Occipital lobe (tissue), 2 donors: ENCODE measurements around the gene SSTR4. TPM values are rescaled to one million over a fixed set of nuclear protein-coding genes. Genes with fewer than 3 reads are reported as not detected.
"Not testable (repeated sequence)": the region's sequence is repeated elsewhere in the genome, so short reads cannot be mapped to it uniquely, and the experiment has no call there.

Experiments used
- DNase-seq: peaks from one replicate; lab custom pipeline; 2025; lab: John Stamatoyannopoulos, UW
- total RNA-seq: library from RNA; depleted of rRNA; stranded (reverse); fragments of >200 nt; gene quantifications from one replicate; pipeline ENCODE4 v1.2.3, GENCODE V29; 2014

The SSTR4 gene
- total RNA-seq = not detected

GRCh38 chr20:23034721-23035671 is at the start of gene SSTR4:
TSS of gene SSTR4 (plus strand) at chr20:23035312. CDS start at chr20:23035484, 172 bp downstream.
- DNase-seq = no peak

DNA sequence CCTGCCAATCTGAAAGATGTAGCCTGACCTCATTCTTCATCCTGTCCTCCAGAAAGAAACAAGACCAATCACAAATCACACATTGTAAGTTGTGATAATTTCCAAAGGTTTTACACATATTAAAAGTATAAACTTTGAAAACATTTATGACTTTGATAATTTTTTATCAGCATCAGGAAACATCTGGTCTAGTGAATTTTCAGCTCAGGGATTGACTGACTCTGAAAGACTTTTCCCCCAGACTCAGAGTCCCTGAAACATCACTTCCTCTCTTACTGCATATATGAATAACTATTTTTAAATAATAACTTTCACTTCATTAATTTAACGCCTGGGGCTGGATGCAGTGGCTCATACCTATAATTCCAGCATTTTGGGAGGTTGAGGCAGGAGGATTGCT is 48.5 kb upstream of the SSTR4 start:
- DNase-seq = no peak

GRCh38 chr20:22991424-22991823 is 43.7 kb upstream of the SSTR4 start:
- not testable (repeated sequence) for DNase-seq

GRCh38 chr20:22993823-22994222 is 41.3 kb upstream of the SSTR4 start:
- no peak for DNase-seq

DNA sequence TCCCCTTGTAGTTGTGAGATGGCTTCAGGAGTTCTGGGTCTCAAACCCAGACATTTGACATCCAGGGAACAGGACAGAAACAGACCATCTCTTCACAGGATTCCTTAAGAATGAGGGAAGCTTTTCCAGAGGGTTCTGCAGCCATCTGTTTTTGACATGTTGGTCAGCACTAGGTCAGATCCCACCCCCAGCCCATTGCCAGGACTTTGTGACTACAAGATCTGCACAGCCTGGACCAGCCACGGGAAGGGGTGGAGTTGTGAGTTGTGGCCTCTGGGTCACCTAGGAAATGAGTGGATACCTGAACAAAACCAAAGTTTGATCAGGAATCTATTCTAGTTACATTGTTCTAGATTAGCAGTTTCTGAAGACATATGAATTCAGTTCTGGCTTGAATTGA is 39.2 kb upstream of the SSTR4 start:
- no peak for DNase-seq

DNA sequence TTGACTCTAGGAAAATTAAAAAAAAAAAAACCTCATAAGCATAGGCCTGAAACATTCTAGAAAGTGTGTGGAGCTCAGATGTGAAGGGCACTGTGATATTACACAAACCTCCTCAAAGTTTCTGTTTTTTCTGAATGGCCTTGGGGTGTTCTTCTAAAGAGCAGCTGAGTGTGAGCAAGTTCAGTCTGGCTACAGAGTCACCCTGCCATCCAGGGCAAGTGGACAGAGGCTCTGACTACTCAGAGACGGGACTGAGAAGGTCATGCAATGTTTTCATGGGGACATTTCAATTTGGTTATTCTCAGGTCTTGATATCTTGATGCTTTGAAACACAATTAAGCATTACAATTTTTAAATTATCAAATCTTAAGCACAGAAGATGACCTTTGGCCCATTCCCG is 36.6 kb upstream of the SSTR4 start:
- DNase-seq = no peak

- DNase-seq = no peak
Observed at GRCh38 chr20:22999756-23000155, 35.4 kb upstream of the SSTR4 start.

- DNase-seq = no peak
Observed at GRCh38 chr20:23000232-23000947, 34.7 kb upstream of the SSTR4 start.

DNA sequence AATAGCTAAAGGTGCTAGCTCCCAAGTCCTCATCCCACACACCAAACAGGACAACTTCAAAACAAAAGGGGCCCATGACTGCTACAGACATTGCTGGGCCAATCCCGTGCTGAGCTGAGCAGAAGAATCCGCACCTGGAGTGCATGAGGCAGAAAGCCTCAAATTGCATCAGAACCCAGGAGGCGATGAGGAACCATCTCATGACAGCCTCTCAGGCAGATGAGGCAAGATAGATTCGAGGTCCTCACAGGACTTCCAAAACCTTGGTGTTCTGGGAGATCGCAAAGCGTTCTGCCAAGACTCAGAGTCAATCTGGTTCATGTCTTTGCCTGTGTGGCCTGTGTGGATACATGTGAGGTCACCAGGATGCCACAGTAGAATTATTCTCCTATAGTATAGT is 32.8 kb upstream of the SSTR4 start:
- no peak for DNase-seq

- DNase-seq = no peak
Observed at GRCh38 chr20:23003077-23003635, 32.0 kb upstream of the SSTR4 start.

DNA sequence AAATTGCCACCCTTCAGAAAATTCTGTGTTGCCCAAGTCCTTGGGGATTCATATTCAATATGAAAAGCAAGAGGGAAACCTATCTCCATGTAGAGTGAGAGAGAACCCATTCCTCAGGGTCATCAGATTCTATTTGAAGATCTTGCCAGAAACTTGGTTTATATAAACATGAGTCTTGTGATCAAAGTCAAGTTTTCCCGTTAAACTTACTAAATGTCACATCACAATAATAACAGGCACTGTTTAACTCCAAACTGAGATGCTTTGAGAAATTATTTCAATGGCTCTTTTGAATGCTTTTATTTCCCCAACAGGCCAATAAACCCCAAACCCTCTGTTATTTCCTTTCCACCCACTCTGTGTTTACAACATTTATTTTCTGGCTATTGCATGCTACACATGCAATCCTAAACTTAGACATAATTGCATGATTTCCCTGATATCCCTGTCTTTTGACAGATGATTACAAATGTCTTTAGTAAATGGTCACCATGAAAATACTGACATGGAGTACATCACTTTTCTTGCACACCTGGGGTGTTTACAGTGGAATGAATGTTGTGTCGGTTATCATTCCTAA is 31.1 kb upstream of the SSTR4 start:
- DNase-seq = no peak

GRCh38 chr20:23005776-23006175 is 29.3 kb upstream of the SSTR4 start:
- no peak for DNase-seq

- no peak for DNase-seq
Observed at GRCh38 chr20:23007462-23007861, 27.6 kb upstream of the SSTR4 start.

DNA sequence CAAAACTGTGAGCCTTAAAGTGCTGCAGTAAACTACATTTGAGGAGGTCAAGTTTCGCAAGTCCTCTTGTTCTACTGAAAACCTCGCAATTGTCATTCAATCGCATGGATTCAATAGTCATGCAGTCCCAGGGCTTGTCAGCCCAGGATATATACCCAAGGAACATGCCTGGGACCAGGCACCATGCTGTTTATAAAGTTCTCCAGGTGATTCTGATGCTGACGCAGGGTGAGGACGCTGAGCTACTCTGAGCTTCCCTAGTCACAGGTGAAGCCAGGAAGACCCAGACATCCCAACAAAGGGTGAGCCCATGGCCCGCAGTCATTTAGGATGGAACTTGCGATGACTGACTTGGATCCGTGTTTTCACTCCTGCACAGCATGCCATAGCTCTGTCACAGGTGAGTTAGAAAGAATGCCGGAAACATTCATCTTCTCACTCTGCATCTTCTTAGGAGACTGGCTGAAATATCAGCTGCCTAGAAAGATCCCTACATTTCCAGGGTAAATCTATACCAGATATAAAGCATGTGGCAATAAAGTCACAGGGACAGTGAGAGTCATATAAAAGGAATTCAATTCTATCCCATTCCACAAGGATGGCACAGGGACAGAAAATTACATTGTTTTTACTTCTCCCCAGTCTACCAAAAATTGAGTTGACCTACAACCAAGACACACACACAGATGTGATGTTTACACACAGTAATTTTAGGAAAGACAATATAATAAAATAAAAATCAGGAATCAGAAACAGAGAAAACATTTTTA is 27.0 kb upstream of the SSTR4 start:
- DNase-seq = no peak

DNA sequence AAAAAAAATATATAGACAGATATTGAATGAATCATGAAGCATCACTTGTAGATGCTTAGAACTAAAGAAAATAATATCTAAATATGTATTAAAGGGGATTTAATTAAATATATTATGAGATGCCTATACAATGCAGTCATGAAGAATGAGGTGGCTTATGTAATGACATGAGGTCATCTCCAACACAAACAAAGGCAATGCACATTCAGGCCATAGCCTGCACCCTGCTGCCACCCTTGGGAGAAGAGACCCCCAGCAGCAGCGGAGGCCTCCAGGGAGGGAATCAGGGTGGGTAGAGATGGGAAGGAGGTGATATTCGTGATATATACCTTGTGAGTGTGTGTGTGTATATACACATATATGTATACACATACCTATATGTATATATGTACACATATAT is 26.4 kb upstream of the SSTR4 start:
- no peak for DNase-seq

- no peak for DNase-seq
Observed at GRCh38 chr20:23009636-23010035, 25.5 kb upstream of the SSTR4 start.

- DNase-seq = no peak
Observed at GRCh38 chr20:23010096-23010495, 25.0 kb upstream of the SSTR4 start.

- DNase-seq = no peak
Observed at GRCh38 chr20:23011008-23011721, 23.9 kb upstream of the SSTR4 start.

GRCh38 chr20:23013429-23013828 is 21.7 kb upstream of the SSTR4 start:
- no peak for DNase-seq

DNA sequence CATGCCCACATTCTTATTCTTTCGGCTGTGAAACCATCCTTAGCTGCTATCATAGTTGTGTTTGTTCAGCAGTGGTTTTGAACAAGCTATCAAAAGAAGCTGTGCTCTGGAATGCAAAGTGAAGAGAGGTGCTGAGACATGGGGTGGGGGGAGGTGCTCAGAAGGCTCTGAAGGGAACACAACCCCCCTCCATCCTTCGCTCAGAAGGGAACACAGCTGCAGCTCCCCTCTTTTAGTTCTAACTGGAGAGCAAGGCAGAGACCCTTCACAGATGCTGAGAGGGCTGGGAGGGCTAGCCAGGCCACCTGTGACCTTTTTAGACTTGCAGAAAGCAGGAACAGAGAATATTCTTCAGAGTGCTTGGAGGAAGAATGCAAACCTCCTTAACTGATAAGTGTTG is 17.6 kb upstream of the SSTR4 start:
- no peak for DNase-seq

- DNase-seq = no peak
Observed at GRCh38 chr20:23018432-23018831, 16.7 kb upstream of the SSTR4 start.
